ENCODE data around the gene TMEM178A. TPM values are rescaled to one million over a fixed set of nuclear protein-coding genes. Genes with fewer than 3 reads are reported as not detected.

Gene TMEM178A
- total and polyA plus RNA-seq, 10 donors: 0.49 to 2.1 (median 0.89) TPM

GRCh38 chr2:39631718-39632117, 34.0 kb upstream of the TMEM178A start:
- no peaks in the 10 kb centered on the region for H3K27me3 ChIP-seq (replicated peaks in 1 of 7)
- WGBS, 5 donors: 13 to 33% (median 23%) methylated on average over 3 of the region's 3 CpGs
- no peak overlapping the region for H3K4me3 ChIP-seq
- no peaks in the 10 kb centered on the region for H3K4me1 ChIP-seq
- no peak for DNase-seq
- H3K27ac ChIP-seq: no peak overlapping the region
- H3K9me3 ChIP-seq: no peaks in the 10 kb centered on the region
- intact Hi-C loops (cut with DNase I; ENCODE audit: low total_unique reads): no loop called here
- no peaks in the 10 kb centered on the region for H3K36me3 ChIP-seq
- TF ChIP-seq POLR2A (IDR thresholded peaks at IDR 0.05) (no peak), CTCF (IDR thresholded peaks at IDR 0.05 in 8 of 11, conservative IDR thresholded peaks at IDR 0.05 in 3 of 11) (no peak), POLR2AphosphoS5 (IDR thresholded peaks at IDR 0.05) (no peak)

- no peaks in the 10 kb centered on the region for H3K36me3 ChIP-seq
- H3K27me3 ChIP-seq (replicated peaks in 1 of 7): no peaks in the 10 kb centered on the region
- H3K27ac ChIP-seq: no peak overlapping the region
- WGBS, 5 donors: 88 to 95% (median 92%) methylated on average over 4 of the region's 4 CpGs
- no peaks in the 10 kb centered on the region for H3K4me1 ChIP-seq
- no peaks in the 10 kb centered on the region for H3K9me3 ChIP-seq
- TF ChIP-seq POLR2AphosphoS5 (IDR thresholded peaks at IDR 0.05): no peak
- no peak for TF ChIP-seq POLR2A (IDR thresholded peaks at IDR 0.05)
- TF ChIP-seq CTCF (IDR thresholded peaks at IDR 0.05 in 8 of 11, conservative IDR thresholded peaks at IDR 0.05 in 3 of 11): no peak
- intact Hi-C loops (cut with DNase I; ENCODE audit: low total_unique reads): no loop called here
- no peak overlapping the region for H3K4me3 ChIP-seq
- no peak for DNase-seq
Measured at GRCh38 chr2:39632876-39633275, 32.8 kb upstream of the TMEM178A start.

- DNase-seq: no peak
- Histone ChIP-seq H3K27me3 (replicated peaks in 1 of 7) (no peaks in the 10 kb centered on the region), H3K27ac (no peak overlapping the region), H3K4me3 (no peak overlapping the region), H3K4me1 (no peaks in the 10 kb centered on the region), H3K36me3 (no peaks in the 10 kb centered on the region), H3K9me3 (no peaks in the 10 kb centered on the region)
- TF ChIP-seq POLR2A (IDR thresholded peaks at IDR 0.05) (no peak), CTCF (IDR thresholded peaks at IDR 0.05 in 8 of 11, conservative IDR thresholded peaks at IDR 0.05 in 3 of 11) (no peak), POLR2AphosphoS5 (IDR thresholded peaks at IDR 0.05) (no peak)
- 62 to 89% (median 73%) methylated on average over 3 of the region's 3 CpGs for WGBS, 5 donors
- intact Hi-C loops (cut with DNase I; ENCODE audit: low total_unique reads): no loop called here
Measured at GRCh38 chr2:39636306-39636705, 29.4 kb upstream of the TMEM178A start.

- WGBS, 5 donors: 70 to 83% (median 82%) methylated on average over 3 of the region's 3 CpGs
- H3K27ac ChIP-seq: no peak overlapping the region
- TF ChIP-seq POLR2A (IDR thresholded peaks at IDR 0.05): no peak
- no peak for TF ChIP-seq CTCF (IDR thresholded peaks at IDR 0.05 in 8 of 11, conservative IDR thresholded peaks at IDR 0.05 in 3 of 11)
- no peak for TF ChIP-seq POLR2AphosphoS5 (IDR thresholded peaks at IDR 0.05)
- no peak for DNase-seq
- intact Hi-C loops (cut with DNase I; ENCODE audit: low total_unique reads): no loop called here
- H3K4me1 ChIP-seq: no peaks in the 10 kb centered on the region
- H3K4me3 ChIP-seq: no peak overlapping the region
- no peaks in the 10 kb centered on the region for H3K9me3 ChIP-seq
- no peaks in the 10 kb centered on the region for H3K27me3 ChIP-seq (replicated peaks in 1 of 7)
- no peaks in the 10 kb centered on the region for H3K36me3 ChIP-seq
Measured at GRCh38 chr2:39638581-39638980, 27.1 kb upstream of the TMEM178A start.
